HG02763 (cell line): Measurements from ENCODE around the gene MORN3.
"Not testable (repeated sequence)": the region's sequence is repeated elsewhere in the genome, so short reads cannot be mapped to it uniquely, and the experiment has no call there.

Experiments used
- ATAC-seq: cut with Tn5 transposase; IDR thresholded peaks from one replicate; pipeline ENCODE4 v1.9.1; 2021; ENCODE audit warnings: mild to moderate bottlenecking, moderate library complexity; ENCODE audit not compliant: unreplicated experiment

The MORN3 gene

GRCh38 chr12:121648458-121649028, 20.9 kb downstream of the MORN3 start:
- ATAC-seq = no peak

- ATAC-seq = no peak
Observed at GRCh38 chr12:121641343-121641630, 28.2 kb downstream of the MORN3 start.

GRCh38 chr12:121638298-121639202, 30.9 kb downstream of the MORN3 start:
- ATAC-seq = no peak

DNA sequence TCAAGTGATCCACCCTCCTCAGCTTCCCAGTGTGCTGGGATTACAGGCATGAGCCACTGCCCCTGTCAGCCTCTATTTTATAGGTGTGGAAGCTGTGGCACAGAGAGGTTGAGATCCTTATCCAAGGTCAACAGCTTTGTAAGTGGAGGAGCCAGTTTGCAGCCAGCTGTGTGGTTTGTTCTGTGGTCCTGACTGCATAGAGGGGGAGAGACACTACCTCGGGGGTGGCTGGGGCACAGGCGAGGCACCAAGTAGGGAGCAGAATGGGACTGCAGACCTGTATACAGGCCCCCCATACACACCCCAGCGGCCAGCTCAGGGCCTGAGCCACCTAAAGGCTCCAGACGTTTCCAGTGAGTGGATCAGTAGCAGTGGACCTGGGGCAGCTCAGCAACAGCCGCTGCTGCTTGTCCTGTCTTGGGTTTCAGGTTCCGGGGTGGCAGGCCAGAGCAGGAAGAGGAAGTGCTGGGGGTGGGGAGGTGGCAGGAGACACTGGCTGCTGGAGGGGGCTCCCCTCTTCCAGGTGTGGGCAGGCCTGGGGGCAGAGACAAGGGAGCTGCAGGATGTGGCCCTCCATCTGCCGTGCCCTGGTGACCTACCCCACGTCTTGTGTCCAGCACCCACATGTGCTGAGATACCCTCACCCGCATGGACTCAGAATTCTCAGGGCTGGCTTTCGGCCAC, 32.1 kb downstream of the MORN3 start:
- peak; percentile 49 for ATAC-seq

GRCh38 chr12:121634836-121635235, 34.6 kb downstream of the MORN3 start:
- no peak for ATAC-seq

DNA sequence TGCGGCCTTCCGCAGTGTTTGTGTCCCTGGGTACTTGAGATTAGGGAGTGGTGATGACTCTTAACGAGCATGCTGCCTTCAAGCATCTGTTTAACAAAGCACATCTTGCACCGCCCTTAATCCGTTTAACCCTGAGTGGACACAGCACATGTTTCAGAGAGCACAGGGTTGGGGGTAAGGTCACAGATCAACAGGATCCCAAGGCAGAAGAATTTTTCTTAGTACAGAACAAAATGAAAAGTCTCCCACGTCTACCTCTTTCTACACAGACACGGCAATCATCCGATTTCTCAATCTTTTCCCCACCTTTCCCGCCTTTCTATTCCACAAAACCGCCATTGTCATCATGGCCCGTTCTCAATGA, 35.6 kb downstream of the MORN3 start:
- ATAC-seq = not testable (repeated sequence)

DNA sequence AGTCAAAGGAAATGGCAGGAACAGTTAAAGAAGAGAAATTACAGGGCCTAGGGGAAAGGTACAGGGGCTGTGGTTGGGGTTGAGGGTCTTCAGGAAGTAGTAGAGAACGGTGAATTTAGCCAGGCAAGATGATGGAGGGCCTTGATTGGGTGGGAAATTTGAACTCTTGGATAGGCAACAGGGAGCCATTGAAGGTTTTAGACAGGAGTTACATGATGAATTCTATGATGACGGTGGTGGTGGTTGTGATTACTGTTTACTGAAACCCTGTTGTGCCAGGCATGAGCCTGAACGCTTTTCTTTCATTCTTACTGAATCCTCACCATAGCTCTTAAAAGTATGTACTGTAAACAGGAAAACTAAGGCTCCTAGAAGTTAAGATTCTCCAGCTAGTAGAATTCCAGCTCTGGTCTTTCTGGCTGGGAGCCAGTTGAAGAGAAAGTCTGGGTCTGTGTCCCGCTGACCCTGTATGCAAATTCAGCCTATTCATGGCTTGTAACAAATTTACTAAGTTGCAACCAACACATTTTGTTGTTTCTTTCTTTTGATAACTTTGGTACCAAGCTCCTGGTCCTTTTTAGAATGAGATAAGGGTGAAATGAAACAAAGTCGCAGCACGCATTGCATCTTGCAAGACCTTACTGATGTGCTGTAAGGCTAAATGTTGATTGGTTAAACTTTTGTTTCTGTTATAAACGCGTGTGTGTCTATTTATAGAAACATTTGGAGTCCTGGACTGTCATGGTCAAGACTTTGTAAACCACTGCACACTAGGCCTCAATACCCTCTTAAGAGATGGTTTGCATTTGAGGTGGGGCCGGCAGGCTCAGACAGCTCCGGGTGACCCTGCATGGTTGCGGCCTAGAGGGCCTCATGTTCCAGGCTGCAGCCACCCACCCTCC, 37.1 kb downstream of the MORN3 start:
- ATAC-seq = no peak

DNA sequence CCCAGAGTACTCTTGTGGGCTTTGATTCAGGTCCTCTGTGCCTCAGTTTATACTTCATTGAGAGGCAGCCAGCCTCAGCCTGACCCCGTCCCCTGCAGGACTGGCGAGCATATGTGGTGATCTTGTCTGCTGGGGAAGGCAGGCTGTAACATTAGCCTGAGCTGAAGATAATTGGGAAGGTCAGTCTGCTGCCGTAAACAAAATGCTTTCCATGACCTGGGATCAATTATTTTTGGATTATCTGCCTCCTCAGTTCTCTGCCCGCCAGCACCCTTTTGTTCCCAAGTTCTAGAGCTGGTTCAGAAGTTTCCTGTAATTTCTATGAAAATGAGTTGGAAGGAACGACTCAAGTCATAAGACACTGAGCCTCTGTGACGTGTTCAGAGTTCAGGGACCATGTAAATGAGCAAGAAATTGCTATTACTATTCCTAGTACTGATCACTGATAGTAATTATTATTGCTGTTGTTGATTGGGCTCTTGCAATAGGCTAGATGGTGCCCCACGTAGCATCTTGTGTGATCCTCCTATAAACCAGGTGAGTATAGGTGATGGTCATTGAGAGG, 38.6 kb downstream of the MORN3 start:
- no peak for ATAC-seq

GRCh38 chr12:121628536-121628935, 40.9 kb downstream of the MORN3 start:
- no peak for ATAC-seq

GRCh38 chr12:121628037-121628436, 41.4 kb downstream of the MORN3 start:
- no peak for ATAC-seq

GRCh38 chr12:121626853-121627640, 42.4 kb downstream of the MORN3 start:
- ATAC-seq = peak; percentile 31

DNA sequence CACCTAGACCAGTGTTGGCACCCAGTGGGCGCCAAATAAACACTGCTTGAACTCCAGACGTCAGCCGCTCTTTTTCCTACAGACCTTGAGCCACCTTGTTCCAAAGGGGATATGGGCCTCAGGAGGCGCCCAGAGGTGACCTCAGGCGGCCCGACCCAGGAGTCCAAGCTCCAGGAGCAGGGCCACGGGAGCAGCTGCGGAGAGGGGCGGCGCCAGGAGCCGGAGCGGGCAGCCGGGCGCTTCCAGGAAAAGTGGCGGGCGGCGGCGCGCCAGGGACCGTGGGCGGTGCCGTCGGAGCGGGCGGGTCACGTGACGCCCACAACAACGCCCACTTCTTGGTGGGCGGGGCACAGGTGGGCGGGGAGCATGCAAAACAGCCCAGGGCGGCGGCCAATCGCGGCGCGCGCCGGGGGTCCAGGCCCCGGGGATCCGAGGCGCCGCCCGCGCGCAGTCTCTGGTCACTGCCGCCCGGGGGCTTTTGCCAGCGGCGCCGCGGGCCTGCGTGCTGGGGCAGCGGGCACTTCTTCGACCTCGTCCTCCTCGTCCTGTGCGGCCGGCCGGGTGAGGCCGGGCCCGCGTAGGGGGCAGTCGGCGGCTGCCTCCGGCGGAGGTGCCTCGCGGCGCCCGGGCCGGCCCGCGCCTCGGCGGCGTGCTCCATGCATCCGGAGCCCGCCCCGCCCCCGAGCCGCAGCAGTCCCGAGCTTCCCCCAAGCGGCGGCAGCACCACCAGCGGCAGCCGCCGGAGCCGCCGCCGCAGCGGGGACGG, 43.2 kb downstream of the MORN3 start, which contains the start of gene ORAI1:
TSS of gene ORAI1 (plus strand) at position 444 of the 766 bp plus-strand sequence.
- peak; percentile 72 for ATAC-seq

GRCh38 chr12:121620333-121620891, 49.0 kb downstream of the MORN3 start:
- no peak for ATAC-seq

DNA sequence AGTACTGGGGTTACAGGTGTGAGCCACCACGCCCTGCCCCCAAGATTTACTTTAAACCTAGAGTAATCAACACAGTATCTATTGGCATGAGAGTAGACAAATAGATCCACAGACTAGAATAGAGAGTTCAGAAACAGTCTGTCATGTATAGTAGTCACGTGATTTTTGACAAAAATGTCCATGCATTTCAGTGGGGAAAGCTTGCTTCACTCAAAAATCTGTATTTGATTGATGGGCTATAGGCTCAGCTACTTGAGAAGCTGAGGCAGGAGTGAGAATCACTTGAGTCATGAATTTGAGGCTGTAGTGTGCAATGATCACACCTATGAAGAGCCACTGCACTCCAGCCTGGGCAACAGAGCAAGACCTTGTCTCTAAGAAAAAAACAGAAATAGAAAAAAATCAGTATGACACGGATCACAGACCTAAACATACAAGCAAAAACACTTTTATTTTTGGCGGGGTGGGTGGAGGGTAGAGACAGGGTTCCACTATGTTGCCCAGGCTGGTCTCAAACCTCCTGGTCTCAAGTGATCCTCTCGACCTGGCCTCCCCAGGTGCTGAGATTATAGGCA, 50.7 kb downstream of the MORN3 start:
- no peak for ATAC-seq

DNA sequence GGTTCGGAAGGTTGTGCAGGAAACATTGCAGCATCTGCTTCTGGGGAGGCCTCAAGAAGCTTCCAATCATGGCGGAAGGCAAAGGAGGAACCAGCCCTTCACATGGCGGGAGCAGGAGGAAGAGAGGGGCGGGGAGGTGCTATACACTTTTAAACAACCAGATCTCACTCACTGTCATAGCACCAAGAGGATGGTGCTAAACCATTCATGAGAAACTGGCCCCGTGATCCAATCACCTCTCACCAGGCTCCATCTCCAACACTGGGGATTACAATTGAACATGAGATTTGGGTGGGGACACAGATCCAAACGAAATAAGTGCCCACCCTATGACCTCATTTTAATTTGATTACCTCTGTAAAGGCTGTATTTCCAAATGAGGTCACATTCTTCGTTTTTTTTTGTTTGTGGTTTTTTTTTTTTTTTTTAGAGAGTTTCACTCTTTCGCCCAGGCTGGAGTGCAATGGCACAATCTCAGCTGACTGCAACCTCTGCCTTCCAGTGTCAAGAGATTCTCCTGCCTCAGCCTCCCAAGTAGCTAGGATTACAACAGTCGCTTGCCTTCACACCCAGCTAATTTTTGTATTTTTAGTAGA, 54.5 kb downstream of the MORN3 start:
- ATAC-seq = no peak

- ATAC-seq = no peak
Observed at GRCh38 chr12:121613462-121613861, 56.0 kb downstream of the MORN3 start.

DNA sequence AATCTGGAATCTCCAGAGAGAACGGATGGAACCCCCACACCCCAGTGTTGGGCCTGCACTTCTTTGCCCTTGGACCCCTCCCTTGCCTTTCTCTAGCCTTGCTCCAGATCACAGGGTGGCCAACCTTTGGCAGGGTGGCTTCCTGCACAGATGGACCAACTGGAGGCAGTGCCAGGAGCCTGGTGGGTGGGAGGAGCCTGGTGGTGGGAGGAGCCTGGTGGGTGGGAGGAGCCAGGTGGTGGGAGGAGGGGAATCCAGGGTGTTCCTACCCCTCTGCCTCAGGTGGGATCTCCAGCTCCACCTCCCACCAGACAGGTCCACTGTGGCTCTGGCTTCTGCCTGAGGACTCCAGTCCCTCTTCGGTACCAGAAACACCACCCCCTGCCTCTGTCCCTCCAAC, 58.1 kb downstream of the MORN3 start:
- ATAC-seq = no peak
